OCI-M2 (cell line): ENCODE data around the gene LRMDA.

Source experiments
- DNase-seq: peaks from one replicate; lab custom pipeline; 2025; ENCODE audit not compliant: unreplicated experiment; lab: John Stamatoyannopoulos, UW

LRMDA gene

DNA sequence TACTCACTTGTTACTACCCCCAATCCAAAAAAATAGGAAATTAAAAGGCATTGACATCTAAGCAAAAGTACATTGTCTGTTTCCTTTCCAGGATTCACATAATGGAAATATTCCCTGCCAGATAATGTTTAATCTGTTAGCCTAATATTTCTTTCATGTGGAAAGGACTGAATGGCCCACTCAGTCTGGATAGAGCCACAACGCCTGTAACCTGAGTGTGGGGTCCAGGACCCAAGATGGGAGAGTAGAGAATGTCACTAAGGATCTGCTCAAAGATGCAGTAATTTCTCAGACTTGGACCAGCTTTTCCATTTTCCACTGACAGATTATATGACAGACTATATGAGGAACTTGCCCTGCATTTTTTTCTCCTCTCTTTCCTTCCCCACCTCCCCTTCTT is 1117.3 kb downstream of the LRMDA start:
- no peak for DNase-seq

DNA sequence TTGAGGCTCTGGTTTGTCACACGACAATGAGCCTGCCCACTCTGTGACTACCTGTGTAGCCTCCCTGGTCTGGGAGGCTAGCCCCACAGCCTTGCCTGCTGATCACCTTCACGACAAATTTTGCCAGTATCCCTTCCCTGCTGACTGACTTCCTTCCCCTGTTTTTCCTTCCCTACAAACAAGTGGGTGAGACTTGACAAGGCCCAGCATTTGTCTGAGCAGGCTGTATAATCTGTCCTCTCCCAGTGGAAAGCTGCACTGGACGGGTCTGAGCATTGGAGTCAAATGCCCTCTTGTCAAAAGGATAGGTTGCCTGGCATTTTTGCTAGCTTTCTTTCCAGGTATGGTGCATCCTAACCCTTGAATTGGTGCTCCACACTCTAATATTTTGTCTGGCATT is 1117.7 kb downstream of the LRMDA start:
- no peak for DNase-seq

DNA sequence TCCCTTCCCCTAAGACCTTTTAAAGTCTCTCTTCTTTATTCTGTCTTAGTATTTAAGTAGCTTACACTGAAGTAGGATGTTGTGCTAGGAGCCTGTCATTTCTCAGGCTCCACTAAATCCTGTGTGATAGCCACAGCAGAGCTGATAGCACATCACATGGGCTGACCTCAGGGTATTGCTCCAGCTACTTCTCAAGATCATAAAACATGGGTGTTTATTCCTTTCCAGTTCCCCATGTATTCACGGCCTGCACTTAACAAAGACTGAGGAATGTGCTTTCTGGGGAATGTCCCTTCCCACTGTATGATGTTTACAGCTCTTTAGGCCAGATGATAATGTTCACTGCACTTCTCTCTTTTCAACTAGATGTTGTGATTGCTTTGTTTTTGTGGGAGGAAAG is 1119.4 kb downstream of the LRMDA start:
- DNase-seq: no peak

DNA sequence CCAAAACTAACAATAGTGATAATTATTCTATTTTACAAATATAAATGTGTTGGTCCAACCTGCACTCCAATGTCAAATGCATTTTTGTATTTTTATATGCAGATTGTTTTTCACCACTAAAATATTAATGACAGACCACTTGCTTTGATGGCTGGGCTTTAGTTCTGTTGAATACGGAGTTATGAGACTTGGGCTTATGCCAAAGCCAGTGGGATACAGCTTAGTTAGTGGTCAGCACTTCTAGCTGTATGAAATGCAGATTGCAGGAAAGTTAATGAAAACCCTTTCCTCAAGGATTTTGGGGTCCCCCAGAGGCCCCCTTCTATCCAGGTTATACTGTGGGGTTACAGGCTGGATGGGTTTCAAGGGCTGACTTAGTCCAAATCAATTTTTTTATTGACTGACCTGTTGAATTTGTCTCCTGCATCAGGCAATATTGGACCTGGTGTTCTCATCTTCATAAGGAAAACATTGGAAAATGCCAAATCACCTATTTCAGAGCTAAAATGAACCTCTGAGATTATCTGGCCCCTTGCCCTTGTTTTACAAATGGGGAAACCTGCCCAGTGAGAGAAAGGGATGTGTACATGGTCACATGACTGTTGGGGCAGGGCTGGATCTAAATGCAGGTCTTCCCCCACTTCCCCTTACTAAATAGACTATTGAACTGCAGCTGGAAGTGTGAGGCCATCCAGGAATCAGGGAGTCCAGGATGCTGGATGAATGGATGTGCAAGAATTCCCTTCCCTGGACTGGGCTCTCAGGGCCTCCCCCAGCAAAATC is 1120.9 kb downstream of the LRMDA start:
- no peak for DNase-seq

DNA sequence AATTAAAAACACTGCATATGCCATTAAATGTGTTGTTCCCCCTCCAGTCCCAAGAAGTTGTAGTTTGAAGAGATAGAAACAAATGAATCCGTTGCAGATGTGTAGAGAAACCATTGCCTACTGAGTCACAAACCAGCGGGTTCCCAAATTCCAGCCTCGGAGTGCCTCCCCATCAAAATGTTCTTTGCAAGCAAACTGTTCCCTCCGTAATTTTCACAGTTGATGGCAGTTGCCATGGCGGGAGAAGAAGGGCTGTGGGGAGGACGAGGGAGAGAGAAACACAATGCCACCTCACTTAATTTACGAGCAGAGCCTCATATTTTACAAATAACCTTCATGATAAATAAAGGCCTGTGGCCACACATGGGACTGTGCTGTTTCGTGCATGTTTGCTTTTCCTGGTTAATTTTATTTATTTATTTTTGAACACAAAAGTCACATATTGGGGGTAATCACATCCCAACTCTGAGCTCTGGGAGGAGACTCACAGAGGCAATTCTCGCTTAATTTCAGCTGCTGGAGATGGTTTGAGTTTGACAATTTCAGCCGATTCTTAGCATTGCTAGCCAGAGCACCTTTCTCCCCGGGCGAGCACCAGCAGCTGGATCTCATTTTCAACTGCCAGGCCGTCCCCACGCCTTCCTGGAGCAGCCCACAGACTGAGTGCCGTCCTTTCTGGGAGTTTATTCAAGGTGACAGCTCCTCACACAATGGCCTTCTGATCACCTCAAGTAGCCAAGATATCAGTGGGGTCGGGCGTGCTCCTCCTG is 1122.0 kb downstream of the LRMDA start:
- no peak for DNase-seq

DNA sequence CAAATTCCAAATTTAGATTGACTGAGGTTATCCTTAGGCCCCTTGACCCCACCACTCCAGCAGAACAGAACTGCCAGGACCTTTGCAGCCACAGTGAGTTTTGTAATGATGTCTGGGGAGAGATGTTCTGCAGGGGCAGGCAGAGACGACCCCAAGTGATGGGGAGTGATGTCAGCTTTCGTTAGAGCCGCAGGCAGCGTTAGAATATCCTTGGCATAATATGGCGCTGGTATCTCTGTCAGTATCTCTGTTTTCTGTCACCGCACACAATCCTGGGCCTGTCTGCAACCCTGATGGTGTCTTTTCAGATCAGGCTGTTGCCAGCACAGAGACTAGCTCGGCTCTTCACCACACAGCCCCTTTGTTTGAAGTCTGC is 1122.6 kb downstream of the LRMDA start:
- DNase-seq: no peak

DNA sequence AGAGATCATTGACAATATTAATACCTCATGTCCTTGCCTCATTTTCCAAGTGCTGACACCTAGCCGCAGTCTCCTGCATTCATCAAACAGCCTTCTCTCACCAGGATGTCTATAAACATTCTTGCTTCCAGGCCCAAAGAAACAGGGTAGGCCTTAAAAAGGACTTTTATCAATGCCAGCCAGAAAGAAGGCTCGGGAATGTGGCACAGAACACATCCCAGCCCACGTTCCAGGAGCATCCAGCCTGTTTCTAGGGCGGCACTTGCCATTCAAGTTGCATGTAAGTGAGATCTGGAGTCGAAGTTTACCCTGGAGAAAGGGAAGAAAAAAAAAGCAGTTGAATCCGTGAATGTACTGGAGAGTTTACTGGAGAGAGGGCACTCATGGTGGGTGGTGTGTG is 1123.1 kb downstream of the LRMDA start:
- no peak for DNase-seq

DNA sequence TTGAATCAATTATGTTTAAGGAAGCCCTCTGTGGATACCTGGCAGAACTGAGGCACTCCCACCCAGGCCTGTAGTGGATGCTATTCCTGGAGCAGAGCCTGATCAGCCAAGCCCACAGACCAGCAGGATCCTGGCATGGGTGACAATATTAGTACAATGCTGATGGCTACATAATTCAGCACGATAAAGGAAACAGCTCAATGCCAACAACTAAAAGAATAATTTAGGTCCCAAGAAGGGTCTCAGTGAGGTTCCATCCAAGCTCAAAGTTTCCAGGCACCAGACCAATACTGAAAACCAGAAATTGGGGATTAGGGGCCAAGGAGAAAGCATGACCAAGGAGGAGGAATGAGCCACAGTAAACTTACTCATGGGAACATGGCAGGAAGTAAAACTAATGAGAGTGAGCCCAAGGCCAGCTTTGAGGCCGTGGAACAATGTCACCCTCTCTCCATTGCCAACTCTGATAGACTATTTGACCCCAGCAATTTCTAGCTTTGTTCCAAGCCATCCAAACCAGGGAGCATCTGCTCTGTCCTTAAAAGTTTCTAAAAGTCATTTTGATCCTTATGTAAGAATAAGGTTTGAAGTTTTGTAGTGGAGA is 1123.7 kb downstream of the LRMDA start:
- DNase-seq: no peak

DNA sequence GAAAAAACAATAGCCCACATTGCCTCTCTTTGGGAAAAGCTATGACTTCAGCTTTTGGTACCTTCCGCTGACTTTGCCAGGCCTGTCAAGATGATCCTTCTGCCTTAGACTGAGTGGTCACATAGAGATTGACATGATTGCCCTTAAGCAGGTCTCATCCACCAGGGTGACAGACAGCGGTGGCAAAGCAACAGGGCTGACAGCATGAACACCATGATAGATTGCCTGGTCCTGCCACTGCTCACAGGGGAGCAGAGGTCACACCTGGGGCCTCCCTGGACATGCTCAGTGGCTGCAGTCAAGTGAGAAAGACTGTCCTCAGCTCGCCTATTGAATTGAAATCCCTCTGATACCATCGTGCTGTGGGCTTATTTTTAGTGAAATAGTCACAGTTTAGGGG is 1125.9 kb downstream of the LRMDA start:
- DNase-seq: no peak

DNA sequence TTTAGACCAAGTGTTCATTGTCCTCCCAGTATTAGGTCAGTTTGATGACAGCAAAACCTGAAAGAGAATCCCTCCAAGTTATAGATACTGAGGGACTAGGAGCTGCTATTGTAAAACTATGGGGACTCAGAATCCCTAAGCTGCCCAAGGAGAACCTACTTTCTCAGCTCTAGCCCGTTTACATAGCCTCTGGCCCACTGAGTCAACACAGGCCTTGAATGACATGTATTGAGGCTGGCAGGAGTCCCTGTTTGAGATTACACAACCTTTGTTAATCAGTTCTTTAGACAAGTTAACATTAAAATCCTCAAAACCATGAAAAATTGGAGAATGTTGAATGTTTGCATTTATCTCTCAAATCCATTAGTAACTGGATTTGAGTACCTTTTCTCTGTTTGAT is 1127.2 kb downstream of the LRMDA start:
- no peak for DNase-seq

DNA sequence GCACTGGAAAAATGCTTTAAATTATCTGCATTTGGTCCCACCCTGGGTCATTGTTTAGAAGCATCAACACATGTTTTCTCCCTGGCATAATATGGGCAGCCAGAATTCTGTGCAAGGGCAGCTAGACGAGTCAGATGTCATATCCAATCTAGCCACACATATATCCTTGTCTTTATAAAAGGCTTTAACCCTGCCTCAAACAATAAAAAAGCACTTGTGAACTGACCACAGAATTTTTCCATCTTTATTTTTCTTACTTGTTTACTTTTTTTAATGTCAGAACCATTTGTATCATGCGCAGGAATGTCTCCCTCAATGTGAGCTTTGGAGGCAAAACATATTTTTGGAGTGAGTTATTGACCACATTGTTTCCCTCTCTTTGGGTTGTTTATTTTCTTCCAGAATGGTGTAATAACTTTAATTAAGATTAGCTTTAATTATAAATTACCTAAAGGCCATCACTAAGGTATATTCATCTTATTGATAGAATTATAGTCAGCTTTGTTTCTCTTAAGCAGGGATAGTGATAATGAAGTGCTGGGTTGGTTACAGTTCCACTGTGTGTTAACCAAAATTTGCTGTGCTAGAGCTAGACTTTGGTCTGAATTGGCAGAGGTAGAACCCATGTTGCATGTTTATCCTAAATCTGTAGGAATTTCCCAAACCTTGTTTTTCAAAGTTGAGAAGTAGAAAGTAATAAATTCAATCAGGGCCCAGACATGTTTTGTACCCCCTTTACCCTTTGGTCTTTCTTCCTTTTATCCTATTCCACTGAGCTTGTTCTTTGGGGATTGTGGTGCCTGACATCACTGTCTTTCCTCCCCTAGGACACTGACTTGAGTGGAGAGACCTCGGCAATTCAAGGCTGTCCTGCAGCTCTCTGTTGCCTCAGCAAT is 1127.8 kb downstream of the LRMDA start:
- no peak for DNase-seq

DNA sequence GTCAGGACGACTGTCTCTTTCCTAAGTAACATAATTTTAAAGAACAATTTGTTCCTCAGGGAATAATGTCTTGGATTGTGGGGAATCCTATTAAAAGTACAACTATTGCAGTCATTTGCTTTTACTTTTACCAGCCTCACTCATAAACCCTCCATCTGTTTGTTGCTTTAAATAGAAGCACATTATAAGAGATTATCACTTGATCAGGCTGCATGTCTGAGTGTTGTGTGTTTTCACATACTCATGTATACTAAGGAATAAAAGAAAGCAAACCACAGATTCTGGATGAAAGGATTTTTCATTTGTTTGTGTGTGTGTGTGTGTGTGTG is 1128.4 kb downstream of the LRMDA start:
- no peak for DNase-seq

DNA sequence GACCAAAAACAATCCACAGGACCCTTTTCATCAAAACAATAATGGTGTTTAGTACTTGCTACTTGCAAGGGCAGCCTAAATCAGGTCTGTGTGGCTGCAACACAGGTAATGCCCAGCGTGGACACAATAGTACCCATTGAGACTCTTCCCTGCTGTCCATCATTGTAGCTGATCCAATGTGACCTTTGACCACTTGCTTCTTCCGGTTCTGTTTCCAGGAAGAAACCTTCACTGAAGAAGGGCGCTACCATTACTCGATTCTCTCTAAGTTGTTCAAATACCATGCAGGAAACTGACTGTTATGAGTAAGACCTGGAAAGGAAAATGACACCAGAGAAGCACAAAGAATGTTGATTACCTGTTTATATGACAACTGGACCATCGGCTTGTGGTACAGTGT is 1128.9 kb downstream of the LRMDA start:
- no peak for DNase-seq

DNA sequence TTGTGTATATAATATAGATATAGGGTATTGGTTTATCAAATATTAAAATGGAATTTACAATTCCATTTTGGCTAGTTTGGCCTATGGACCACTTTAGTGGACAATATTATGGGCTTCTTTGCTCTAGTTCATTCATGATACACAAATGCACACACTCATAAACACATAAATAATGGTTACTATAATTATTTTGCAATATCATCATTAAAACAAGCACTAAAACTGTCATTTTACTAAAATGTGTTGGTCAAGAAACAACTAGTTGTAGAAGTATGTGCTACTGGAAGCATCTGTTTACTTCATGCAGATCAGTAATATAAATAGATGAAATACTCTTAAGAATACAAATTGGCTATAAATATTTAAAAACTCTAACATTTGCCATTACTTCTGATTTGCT is 1131.9 kb downstream of the LRMDA start:
- no peak for DNase-seq

DNA sequence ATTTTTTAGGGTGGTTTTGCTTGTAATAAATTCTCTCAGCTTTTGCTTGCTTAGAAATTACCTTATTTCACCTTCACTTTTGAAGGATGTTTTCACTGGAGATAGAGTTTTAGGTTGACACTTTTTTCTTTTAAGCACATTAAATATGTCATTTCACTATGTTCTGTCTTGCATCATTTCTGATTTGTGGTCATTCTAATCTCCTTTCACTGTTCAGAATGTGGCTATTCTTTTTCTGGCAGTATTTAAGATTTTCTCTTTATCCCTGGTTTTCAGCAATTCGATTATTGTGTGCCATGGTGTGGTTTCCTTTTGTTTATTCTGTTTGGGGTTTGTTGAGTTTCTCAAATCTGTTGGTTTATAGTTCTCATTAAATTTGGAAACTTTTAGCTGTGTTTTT is 1140.6 kb downstream of the LRMDA start:
- DNase-seq: no peak

DNA sequence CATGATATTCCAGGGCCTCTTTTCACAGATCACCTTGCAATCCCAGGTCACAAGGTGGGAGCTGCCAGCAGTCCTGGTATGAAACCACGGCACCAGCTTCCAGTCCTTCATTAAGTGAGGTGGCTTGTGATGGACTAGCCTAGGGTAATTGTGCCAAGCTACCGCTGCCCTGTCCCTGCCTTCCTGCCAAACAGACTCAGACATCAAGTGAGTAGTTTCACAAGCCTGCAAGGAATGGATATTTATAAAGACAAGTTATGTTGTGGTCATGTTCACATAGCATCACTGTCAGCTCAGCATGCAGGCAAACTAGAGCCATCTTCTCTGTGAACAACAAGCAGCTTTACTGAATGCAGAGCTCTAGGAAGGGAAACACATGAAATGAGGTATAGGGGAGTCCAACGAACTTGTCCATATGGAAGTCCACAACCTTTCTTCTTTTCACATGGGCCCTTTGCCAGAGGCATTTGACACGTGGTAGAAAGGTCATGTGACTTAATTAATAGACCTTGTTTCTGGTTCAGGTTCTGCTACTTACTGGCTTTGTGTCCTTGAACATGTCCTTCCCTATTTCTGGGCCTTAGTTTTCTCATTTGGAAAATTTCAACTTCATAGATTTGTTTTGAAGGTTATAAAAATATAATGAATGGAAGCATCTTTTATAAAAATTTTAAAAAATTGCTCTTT is 1145.0 kb downstream of the LRMDA start:
- DNase-seq: no peak

DNA sequence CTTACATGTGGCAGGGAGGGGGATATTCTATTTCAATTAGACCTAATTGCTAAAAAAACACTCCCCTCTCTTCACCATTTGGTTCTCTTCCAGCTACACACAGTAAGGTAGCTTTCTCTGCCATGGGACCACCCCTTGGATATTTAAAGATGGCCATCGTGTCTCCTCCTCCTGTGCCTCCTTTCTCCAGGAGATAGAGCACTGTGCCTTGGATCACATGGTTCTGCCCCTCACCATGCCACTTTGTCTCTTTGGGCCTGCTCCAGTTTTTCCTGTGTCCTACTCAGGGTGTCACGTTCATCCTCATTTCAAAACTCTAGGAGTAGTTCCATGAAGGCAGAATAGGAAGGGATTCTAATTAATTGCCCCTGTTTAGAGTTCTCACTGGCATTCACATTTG is 1146.0 kb downstream of the LRMDA start:
- DNase-seq: no peak

DNA sequence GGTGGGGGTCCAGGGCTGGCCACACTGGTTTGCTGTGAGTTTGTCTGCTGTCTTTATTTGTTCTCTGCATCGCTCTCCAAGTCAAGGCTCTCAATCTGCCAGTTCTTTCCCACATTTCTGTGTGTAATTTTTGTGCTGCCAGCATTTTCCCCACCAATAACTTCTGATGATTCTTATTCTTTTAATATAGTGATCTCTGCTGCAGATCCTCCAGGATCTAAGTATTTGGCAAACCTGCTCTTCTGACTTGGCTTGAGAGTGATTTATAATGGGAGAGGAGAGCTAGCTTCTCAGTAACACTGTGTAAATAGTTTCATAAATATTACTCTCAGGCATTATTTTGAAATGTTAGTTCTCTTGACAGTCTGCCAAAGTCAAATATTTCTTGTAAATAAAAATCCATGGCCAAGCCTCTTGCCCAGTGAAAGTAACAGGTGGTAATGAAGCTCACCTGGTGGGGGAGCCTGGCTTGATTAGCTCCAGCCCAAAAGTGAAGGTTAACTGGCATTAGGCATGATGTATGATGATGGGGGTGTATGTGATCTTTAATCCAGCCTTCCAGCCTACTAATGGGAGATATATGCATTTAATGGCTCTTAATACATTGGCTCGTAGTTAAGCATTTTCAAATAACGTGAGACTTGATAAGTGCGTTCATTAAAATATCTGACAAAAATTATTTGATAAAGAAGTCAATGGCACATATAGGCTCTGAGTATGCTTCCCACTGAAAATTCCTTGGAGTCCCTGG is 1150.3 kb downstream of the LRMDA start:
- DNase-seq: no peak

DNA sequence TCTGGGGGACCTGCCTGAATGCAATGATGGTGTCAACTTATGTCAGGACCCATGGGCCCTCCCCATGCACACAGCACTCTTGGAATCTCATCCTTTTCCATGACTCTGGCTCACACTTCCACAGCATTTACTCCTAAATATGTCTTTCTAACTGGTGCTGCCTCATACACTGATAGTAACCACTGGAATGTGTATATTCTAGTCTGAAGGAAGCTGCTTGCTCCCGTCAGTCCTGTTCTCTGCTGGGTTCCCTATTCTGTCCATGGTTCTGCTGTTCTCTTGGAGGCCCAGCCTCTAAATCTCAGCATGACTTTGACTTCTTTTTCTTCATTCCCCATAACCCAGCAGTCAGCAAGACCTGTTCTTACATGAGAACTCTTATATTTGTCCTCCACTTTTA is 1151.1 kb downstream of the LRMDA start:
- DNase-seq: no peak

DNA sequence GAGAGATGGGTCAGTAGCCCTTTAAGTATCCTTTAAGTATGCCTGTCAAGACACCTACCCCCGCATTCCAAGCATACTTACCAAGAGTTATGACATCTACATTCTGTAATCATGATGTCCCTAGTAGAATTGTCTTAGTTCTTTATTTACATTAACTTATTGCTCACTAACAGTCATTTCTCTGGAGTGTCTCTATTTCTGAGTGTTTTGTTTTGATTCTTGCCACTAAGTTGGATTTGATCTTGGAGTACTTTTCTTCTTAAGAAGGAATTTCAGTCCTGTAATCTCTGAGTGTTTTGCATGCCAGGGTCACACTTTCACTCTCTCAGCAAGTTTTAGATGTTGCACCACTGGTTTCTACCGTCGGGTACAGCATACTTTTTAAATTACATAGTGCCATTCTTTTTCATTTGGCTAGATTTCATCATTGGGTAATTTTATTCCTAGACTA is 1152.3 kb downstream of the LRMDA start:
- DNase-seq: no peak
